Hepatocyte (in vitro differentiated cells): ENCODE measurements around the gene CHST3. TPM values are rescaled to one million over a fixed set of nuclear protein-coding genes. Genes with fewer than 3 reads are reported as not detected.
A peak's percentile ranks its signal among the peaks of the same experiment; 100 is the strongest.

Experiments
- DNase-seq: peaks from one replicate; pipeline ENCODE4 v3.0.0-alpha.2; 2016; ENCODE audit warnings: low spot score
- H2AFZ ChIP-seq: fragments of 200-600 bp; sonication (generic); 2 replicates; pipeline ENCODE4 v1.6.0; 2016; ENCODE audit warnings: antibody characterized with exemption, mild to moderate bottlenecking
- H3K27ac ChIP-seq: fragments of 200-600 bp; sonication (generic); 2 replicates; pipeline ENCODE4 v1.5.1; 2016; ENCODE audit warnings: mild to moderate bottlenecking
- H3K27me3 ChIP-seq: fragments of 200-600 bp; sonication (generic); 2 replicates; pipeline ENCODE4 v1.6.1; 2016
- H3K36me3 ChIP-seq: fragments of 200-600 bp; sonication (generic); replicated peaks from 2 replicates; pipeline ENCODE4 v1.5.1; 2016; ENCODE audit warnings: low read depth; ENCODE audit not compliant: insufficient read depth
- H3K4me1 ChIP-seq: fragments of 200-600 bp; sonication (generic); 2 replicates; pipeline ENCODE4 v1.5.1; 2016; ENCODE audit warnings: mild to moderate bottlenecking, moderate library complexity; ENCODE audit not compliant: insufficient read depth
- H3K4me2 ChIP-seq: fragments of 200-600 bp; sonication (generic); 2 replicates; pipeline ENCODE4 v1.6.0; 2016
- H3K4me3 ChIP-seq: fragments of 200-600 bp; sonication (generic); 2 replicates; pipeline ENCODE4 v1.5.1; 2016; ENCODE audit warnings: mild to moderate bottlenecking
- H3K79me2 ChIP-seq: fragments of 200-600 bp; sonication (generic); 2 replicates; pipeline ENCODE4 v1.6.0; 2017; ENCODE audit warnings: mild to moderate bottlenecking
- H3K9me2 ChIP-seq: fragments of 200-600 bp; sonication (generic); replicated peaks from 2 replicates; pipeline ENCODE4 v1.6.0; 2017; ENCODE audit warnings: mild to moderate bottlenecking; ENCODE audit not compliant: insufficient read depth
- H3K9me3 ChIP-seq: fragments of 200-600 bp; sonication (generic); 2 replicates; pipeline ENCODE4 v1.5.1; 2016; ENCODE audit warnings: low read depth, mild to moderate bottlenecking
- H4K20me1 ChIP-seq: fragments of 200-600 bp; sonication (generic); 2 replicates; pipeline ENCODE4 v1.6.0; 2016; ENCODE audit warnings: mild to moderate bottlenecking; ENCODE audit not compliant: insufficient read depth, poor library complexity, severe bottlenecking
- CTCF ChIP-seq: fragments of 200-600 bp; sonication (generic); IDR thresholded peaks from 2 replicates; pipeline ENCODE4 v1.5.1; 2016; ENCODE audit warnings: antibody characterized with exemption, mild to moderate bottlenecking; ENCODE audit not compliant: poor library complexity
- EZH2 ChIP-seq: fragments of 200-600 bp; sonication (generic); IDR thresholded peaks from 2 replicates; pipeline ENCODE4 v1.6.1; 2016; ENCODE audit warnings: antibody characterized with exemption, mild to moderate bottlenecking, borderline replicate concordance
- EZH2phosphoT487 ChIP-seq: fragments of 200-600 bp; sonication (generic); IDR thresholded peaks from one replicate; pipeline ENCODE4 v1.6.1; 2018; ENCODE audit warnings: antibody characterized with exemption, mild to moderate bottlenecking, low read depth, moderate library complexity; ENCODE audit not compliant: unreplicated experiment, severe bottlenecking
- WGBS: methylation state at CpG from one replicate; pipeline ENCODE4 v1.1.6; 2016; ENCODE audit warnings: low lambda C conversion rate; ENCODE audit errors: missing lambda C conversion rate; 5-methylcytosine and 5-hydroxymethylcytosine counted together
- polyA plus RNA-seq: library from polyadenylated mRNA; unstranded; fragments of >200 nt; fragmentation: Nextera tagmentation; extraction: Ambion mirVana; gene quantifications from 2 replicates; pipeline ENCODE4 v1.2.1, GENCODE V29; 2016
- total RNA-seq: library from RNA; depleted of rRNA; stranded (reverse); fragments of >200 nt; gene quantifications from 2 replicates; pipeline ENCODE4 v1.2.3, GENCODE V29; 2014

The CHST3 gene
- total and polyA plus RNA-seq, 2 experiments from 2014 or later: 6.8 to 14.1 TPM

DNA sequence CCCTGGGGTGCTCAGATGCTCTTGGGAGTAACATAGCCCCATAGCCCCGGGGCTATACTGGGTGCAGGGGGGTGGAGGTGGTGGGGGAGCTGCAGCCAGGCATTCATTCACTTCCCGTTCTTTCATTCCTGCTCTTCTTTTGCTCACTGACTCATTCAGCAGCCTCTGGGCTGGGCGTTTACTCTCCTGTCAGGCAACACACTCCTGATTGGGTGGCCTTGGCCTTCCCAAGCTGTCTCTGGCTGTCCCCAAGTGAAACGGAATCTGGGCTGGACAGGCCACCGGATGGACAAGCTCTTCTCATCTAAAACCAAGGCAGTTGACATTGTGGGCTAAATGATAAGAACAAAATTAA is 34.6 kb downstream of the CHST3 start:
- Histone ChIP-seq H3K9me2 (no peaks in the 10 kb centered on the region), H3K79me2 (peaks cover 73% of the 10 kb centered on the region), H3K4me1 (peaks cover 44% of the 10 kb centered on the region), H3K27ac (peak overlapping the region; percentile 90), H3K36me3 (no peaks in the 10 kb centered on the region), H3K27me3 (no peaks in the 10 kb centered on the region), H4K20me1 (no peaks in the 10 kb centered on the region), H2AFZ (no peak overlapping the region), H3K9me3 (no peaks in the 10 kb centered on the region), H3K4me2 (peak overlapping the region; percentile 67), H3K4me3 (no peak overlapping the region)
- peak; percentile 75 for DNase-seq
- WGBS: 33% methylated on average over 5 of the region's 5 CpGs
- no peak for TF ChIP-seq EZH2
- TF ChIP-seq EZH2phosphoT487: no peak
- TF ChIP-seq CTCF: no peak

DNA sequence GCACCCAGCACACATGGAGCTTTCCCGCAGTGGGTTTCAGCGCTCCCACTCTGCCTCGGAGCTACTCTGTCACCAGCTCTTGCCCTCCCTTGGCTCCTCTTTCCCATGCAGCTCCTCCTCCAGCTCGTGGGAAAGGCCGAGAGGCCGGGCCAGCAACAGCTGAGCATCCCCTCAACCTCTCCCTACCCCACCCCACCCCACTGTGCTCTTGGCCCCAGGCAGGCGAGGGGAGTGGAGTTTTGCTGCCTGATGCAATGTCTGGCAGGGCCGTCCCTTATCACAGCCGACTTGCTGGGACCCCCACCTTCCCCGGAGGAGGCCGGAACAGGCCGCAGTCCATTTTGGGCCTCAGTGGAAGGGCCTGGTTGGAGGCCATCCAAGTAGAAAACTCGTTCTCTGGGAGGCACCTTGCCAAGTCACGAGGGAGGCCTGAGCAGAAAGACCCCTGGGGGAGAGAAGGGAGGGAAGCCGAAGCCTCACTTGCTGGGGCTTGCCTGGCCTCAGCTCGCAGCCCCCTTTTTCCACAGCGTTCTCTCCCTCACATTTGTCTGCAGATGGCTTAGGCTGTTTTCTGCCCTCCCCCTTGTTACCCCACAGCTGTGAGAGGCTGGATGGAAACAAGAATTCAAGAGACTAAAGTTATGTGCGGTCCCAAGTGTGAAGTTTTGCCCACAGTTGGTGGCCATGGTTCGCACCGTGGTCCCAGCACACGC is 35.3 kb downstream of the CHST3 start:
- H4K20me1 ChIP-seq: no peaks in the 10 kb centered on the region
- no peaks in the 10 kb centered on the region for H3K36me3 ChIP-seq
- H3K4me1 ChIP-seq: peaks cover 44% of the 10 kb centered on the region
- no peaks in the 10 kb centered on the region for H3K9me2 ChIP-seq
- H3K9me3 ChIP-seq: no peaks in the 10 kb centered on the region
- H3K4me3 ChIP-seq: no peak overlapping the region
- H2AFZ ChIP-seq: no peak overlapping the region
- H3K4me2 ChIP-seq: peak overlapping the region; percentile 67
- WGBS: 46% methylated on average over 20 of the region's 21 CpGs
- H3K79me2 ChIP-seq: peaks cover 71% of the 10 kb centered on the region
- H3K27ac ChIP-seq: peak overlapping the region; percentile 90
- no peaks in the 10 kb centered on the region for H3K27me3 ChIP-seq
- no peak for TF ChIP-seq EZH2
- no peak for TF ChIP-seq CTCF
- TF ChIP-seq EZH2phosphoT487: no peak
- DNase-seq: peak; percentile 80

DNA sequence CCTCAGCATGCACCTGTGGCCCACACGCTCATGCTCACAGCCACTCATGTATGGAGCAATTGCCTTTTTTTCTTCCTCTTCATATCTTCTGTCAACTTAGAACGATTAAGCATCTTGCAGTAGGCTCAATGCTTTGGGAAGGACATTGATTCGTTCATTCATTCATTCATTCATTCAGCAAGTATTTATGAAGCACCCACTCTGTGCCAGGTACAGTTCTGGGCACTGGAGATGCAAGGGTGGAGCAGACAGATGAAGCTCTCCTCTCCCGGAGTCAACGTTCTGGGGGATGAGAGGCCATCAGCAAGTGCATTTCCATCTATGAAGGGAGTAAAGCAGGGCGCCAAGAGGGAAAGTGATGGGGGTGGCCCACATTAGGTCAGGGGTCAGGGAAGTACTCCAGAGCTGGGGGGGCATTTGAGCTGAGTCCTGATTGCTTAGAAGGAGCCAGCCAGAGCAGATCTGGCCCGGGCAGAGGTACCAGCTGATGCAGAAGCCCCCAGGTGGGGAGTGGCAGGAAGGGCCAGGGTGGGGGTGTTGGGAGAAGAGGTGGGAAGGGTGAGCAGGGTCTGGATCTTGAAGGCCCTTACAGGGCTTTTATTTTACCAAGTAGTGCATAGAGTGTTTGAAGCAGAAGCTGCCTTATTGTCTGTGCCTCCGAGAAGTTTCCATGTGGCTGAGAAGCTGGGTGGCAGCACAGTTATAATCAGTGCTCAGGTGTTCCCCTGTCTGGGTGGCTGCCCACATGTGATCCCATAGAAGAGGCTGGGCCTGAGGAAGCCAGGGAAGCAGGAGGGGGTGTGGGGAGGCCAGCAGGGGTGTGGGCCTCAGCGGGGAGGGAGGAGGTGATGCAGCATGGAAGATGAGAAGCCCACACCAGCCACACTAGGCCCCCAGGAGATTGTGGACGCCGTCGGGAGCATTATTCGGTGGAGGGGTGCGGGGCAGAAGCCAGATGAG is 36.2 kb downstream of the CHST3 start:
- Histone ChIP-seq H3K79me2 (peaks cover 69% of the 10 kb centered on the region), H4K20me1 (no peaks in the 10 kb centered on the region), H3K36me3 (no peaks in the 10 kb centered on the region), H3K4me3 (no peak overlapping the region), H3K4me2 (peak overlapping the region; percentile 67), H2AFZ (no peak overlapping the region), H3K27ac (peak overlapping the region; percentile 90), H3K9me3 (no peaks in the 10 kb centered on the region), H3K27me3 (no peaks in the 10 kb centered on the region), H3K4me1 (peaks cover 43% of the 10 kb centered on the region), H3K9me2 (no peaks in the 10 kb centered on the region)
- 91% methylated on average over 10 of the region's 14 CpGs for WGBS
- TF ChIP-seq EZH2phosphoT487 (no peak), EZH2 (no peak), CTCF (no peak)
- DNase-seq: no peak
